H9 (cell line): ENCODE measurements around the gene KCNN3. TPM values are rescaled to one million over a fixed set of nuclear protein-coding genes. Genes with fewer than 3 reads are reported as not detected.

ENCODE experiments used
- DNase-seq: peaks from one replicate; pipeline ENCODE4 v3.0.0-alpha.2; 2017
- H2AFZ ChIP-seq: one replicate; pipeline ENCODE4 v1.6.1; 2013; ENCODE audit warnings: mild to moderate bottlenecking, low read length, control low read depth, moderate library complexity
- H2AK5ac ChIP-seq: 2 replicates; pipeline ENCODE4 v1.6.1; 2013; ENCODE audit warnings: low read length, control low read depth, mixed read lengths; ENCODE audit not compliant: insufficient read length
- H2BK120ac ChIP-seq: one replicate; pipeline ENCODE4 v1.6.1; 2013; ENCODE audit warnings: low read depth, mild to moderate bottlenecking, low read length, control low read depth, inconsistent platforms; ENCODE audit not compliant: poor library complexity, severe bottlenecking
- H2BK12ac ChIP-seq: 2 replicates; pipeline ENCODE4 v1.6.1; 2013; ENCODE audit warnings: low read length, control low read depth, mixed read lengths, low read depth; ENCODE audit not compliant: insufficient read length
- H2BK15ac ChIP-seq: 2 replicates; pipeline ENCODE4 v1.6.1; 2013; ENCODE audit warnings: low read depth, low read length, control low read depth
- H2BK20ac ChIP-seq: one replicate; pipeline ENCODE4 v1.6.1; 2013; ENCODE audit warnings: low read depth, mild to moderate bottlenecking, low read length, control low read depth, inconsistent platforms; ENCODE audit not compliant: poor library complexity, severe bottlenecking
- H2BK5ac ChIP-seq: 2 replicates; pipeline ENCODE4 v1.6.1; 2013; ENCODE audit warnings: low read length, control low read depth, mixed read lengths; ENCODE audit not compliant: insufficient read length
- H3K14ac ChIP-seq: 2 replicates; pipeline ENCODE4 v1.6.1; 2013; ENCODE audit warnings: low read length, control low read depth; ENCODE audit not compliant: insufficient read depth
- H3K18ac ChIP-seq: 2 replicates; pipeline ENCODE4 v1.6.1; 2013; ENCODE audit warnings: low read depth, mild to moderate bottlenecking, mixed read lengths, low read length, control low read depth; ENCODE audit not compliant: insufficient read length
- H3K23ac ChIP-seq: 2 replicates; pipeline ENCODE4 v1.6.1; 2013; ENCODE audit warnings: low read length, control low read depth, mixed read lengths, low read depth; ENCODE audit not compliant: insufficient read length
- H3K23me2 ChIP-seq: 2 replicates; pipeline ENCODE4 v1.6.1; 2013; ENCODE audit warnings: low read depth, mild to moderate bottlenecking, mixed read lengths, low read length, control low read depth; ENCODE audit not compliant: insufficient read length, poor library complexity, severe bottlenecking
- H3K27ac ChIP-seq: 2 replicates; pipeline ENCODE4 v1.5.1; 2013; ENCODE audit warnings: low read length, control low read depth, mixed read lengths, low read depth; ENCODE audit not compliant: insufficient read length
- H3K27me3 ChIP-seq: 2 replicates; pipeline ENCODE4 v1.6.1; 2013; ENCODE audit warnings: low read length, control low read depth, inconsistent platforms; ENCODE audit not compliant: insufficient read depth
- H3K4ac ChIP-seq: 2 replicates; pipeline ENCODE4 v1.6.1; 2013; ENCODE audit warnings: low read depth, mild to moderate bottlenecking, control low read depth, inconsistent platforms, low read length, moderate library complexity
- H3K4me1 ChIP-seq: 2 replicates; pipeline ENCODE4 v1.6.1; 2013; ENCODE audit warnings: low read length, control low read depth, inconsistent platforms; ENCODE audit not compliant: insufficient read depth
- H3K4me2 ChIP-seq: 2 replicates; pipeline ENCODE4 v1.6.1; 2013; ENCODE audit warnings: low read length, control low read depth, mixed read lengths; ENCODE audit not compliant: insufficient read length, insufficient read depth
- H3K56ac ChIP-seq: 2 replicates; pipeline ENCODE4 v1.6.1; 2013; ENCODE audit warnings: low read depth, mild to moderate bottlenecking, mixed read lengths, low read length, control low read depth; ENCODE audit not compliant: insufficient read length
- H3K79me1 ChIP-seq: 2 replicates; pipeline ENCODE4 v1.6.1; 2013; ENCODE audit warnings: low read depth, mild to moderate bottlenecking, moderate library complexity, low read length, control low read depth, inconsistent platforms; ENCODE audit not compliant: insufficient read depth, poor library complexity, severe bottlenecking
- H3K79me2 ChIP-seq: 2 replicates; pipeline ENCODE4 v1.6.1; 2013; ENCODE audit warnings: low read length, control low read depth, inconsistent platforms; ENCODE audit not compliant: insufficient read depth
- H3K9ac ChIP-seq: 2 replicates; pipeline ENCODE4 v1.6.1; 2013; ENCODE audit warnings: low read length, control low read depth, mixed read lengths; ENCODE audit not compliant: insufficient read length; ENCODE audit errors: extremely low read depth
- H3K9me3 ChIP-seq: one replicate; pipeline ENCODE4 v1.6.1; 2013; ENCODE audit warnings: low read depth, low read length, inconsistent platforms; ENCODE audit not compliant: control insufficient read depth
- H3T11ph ChIP-seq: one replicate; pipeline ENCODE4 v1.6.1; 2013; ENCODE audit warnings: mild to moderate bottlenecking, low read length, control low read depth, inconsistent platforms
- H4K20me1 ChIP-seq: one replicate; pipeline ENCODE4 v1.6.1; 2013; ENCODE audit not compliant: control insufficient read depth, insufficient read length, insufficient read depth
- H4K5ac ChIP-seq: 2 replicates; pipeline ENCODE4 v1.6.1; 2013; ENCODE audit warnings: low read depth, mild to moderate bottlenecking, mixed read lengths, low read length, control low read depth; ENCODE audit not compliant: insufficient read length
- H4K8ac ChIP-seq: replicated peaks from 2 replicates; pipeline ENCODE4 v1.6.1; 2013; ENCODE audit warnings: low read length, control low read depth, mixed read lengths, low read depth; ENCODE audit not compliant: insufficient read length
- H4K91ac ChIP-seq: 2 replicates; pipeline ENCODE4 v1.6.1; 2013; ENCODE audit warnings: low read depth, mild to moderate bottlenecking, moderate library complexity, mixed read lengths, low read length, control low read depth; ENCODE audit not compliant: insufficient read length
- H3K27ac Mint-ChIP-seq, 3 experiments: 2 replicates in 2 of 3; 3 replicates in 1 of 3; pipeline ENCODE4 v1.8.0; 2020 to 2021; ENCODE audit warnings: mixed read lengths in 3 of 3, mild to moderate bottlenecking in 1 of 3, moderate library complexity in 1 of 3
- H3K27me3 Mint-ChIP-seq: 2 replicates; pipeline ENCODE4 v1.8.0; 2021; ENCODE audit warnings: low read depth, mild to moderate bottlenecking, moderate library complexity, mixed read lengths
- H3K36me3 Mint-ChIP-seq, 3 experiments: 2 replicates in 2 of 3; 3 replicates in 1 of 3; pipeline ENCODE4 v1.8.0; 2020 to 2021; ENCODE audit warnings: low read depth in 3 of 3, mixed read lengths in 3 of 3; ENCODE audit not compliant: insufficient read depth in 1 of 3
- H3K4me1 Mint-ChIP-seq, 2 experiments: 2 replicates each; pipeline ENCODE4 v1.8.0; 2020; ENCODE audit warnings: mixed read lengths in 2 of 2
- H3K4me3 Mint-ChIP-seq, 2 experiments: 2 replicates in 1 of 2; 3 replicates in 1 of 2; pipeline ENCODE4 v1.8.0; 2020 to 2021; ENCODE audit warnings: mild to moderate bottlenecking in 2 of 2, mixed read lengths in 2 of 2, moderate library complexity in 1 of 2
- H3K9me3 Mint-ChIP-seq, 2 experiments: 2 replicates in 1 of 2; 3 replicates in 1 of 2; pipeline ENCODE4 v1.8.0; 2020; ENCODE audit warnings: mild to moderate bottlenecking in 2 of 2, mixed read lengths in 2 of 2, moderate library complexity in 1 of 2
- CTCF ChIP-seq: fragments of 200-600 bp; sonication (generic); conservative IDR thresholded peaks from 3 replicates; pipeline ENCODE4 v1.8.0; 2021; ENCODE audit warnings: antibody characterized with exemption, mild to moderate bottlenecking
- WGBS: extraction: QIAGEN DNeasy Blood & Tissue Kit; methylation state at CpG from one replicate; pipeline ENCODE4 v1.1.7; 2013; ENCODE audit warnings: missing lambda C conversion rate, low lambda C conversion rate, mixed read lengths; ENCODE audit not compliant: insufficient read length; ENCODE audit errors: extremely low coverage; 5-methylcytosine and 5-hydroxymethylcytosine counted together
- total RNA-seq: library from RNA; stranded (reverse); gene quantifications from 2 replicates; pipeline ENCODE4 v1.2.1, GENCODE V29; 2021

The KCNN3 gene
- total RNA-seq, 1 experiment from 2014 or later: 0.83 TPM

- Histone ChIP-seq H4K8ac (no peak overlapping the region), H3K56ac (no peak overlapping the region), H3K4me2 (no peak overlapping the region), H2BK20ac (no peak overlapping the region), H2AK5ac (no peak overlapping the region), H3K23ac (no peak overlapping the region), H3K27ac (no peak overlapping the region), H3K9me3 (no peaks in the 10 kb centered on the region), H3K79me2 (no peaks in the 10 kb centered on the region), H2BK15ac (no peak overlapping the region), H4K20me1 (no peaks in the 10 kb centered on the region), H3K18ac (no peak overlapping the region), H2BK5ac (no peak overlapping the region), H2AFZ (no peak overlapping the region), H3T11ph (no peak overlapping the region), H3K4ac (no peak overlapping the region), H3K27me3 (no peaks in the 10 kb centered on the region), H2BK120ac (no peak overlapping the region), H3K4me1 (peaks cover 6% of the 10 kb centered on the region; the same call in 1 of the 2 replicates), H3K23me2 (no peaks in the 10 kb centered on the region), H2BK12ac (no peak overlapping the region), H4K5ac (no peak overlapping the region), H3K14ac (no peak overlapping the region), H3K79me1 (no peaks in the 10 kb centered on the region), H4K91ac (no peak overlapping the region), H3K9ac (no peak overlapping the region)
- TF ChIP-seq CTCF: peak; percentile 42; the same call in 2 of the 3 replicates
- no peaks in the 10 kb centered on the region for H3K9me3 Mint-ChIP-seq
- no CpG with 5 or more reads among the region's 8 CpGs for WGBS
- peaks cover 9% of the 10 kb centered on the region for H3K27me3 Mint-ChIP-seq
- H3K27ac Mint-ChIP-seq: peak overlapping the region; percentile 37 to 62 (median 55); a peak in 4 of 7 replicates
- H3K4me3 Mint-ChIP-seq: no peak overlapping the region
- no peaks in the 10 kb centered on the region for H3K36me3 Mint-ChIP-seq
- DNase-seq: no peak
- peaks cover 51 to 59% of the 10 kb centered on the region in 2 experiments for H3K4me1 Mint-ChIP-seq
Observed at GRCh38 chr1:154749078-154749760, 120.9 kb downstream of the KCNN3 start.
